ENCODE data around the gene OR52E8. TPM values are rescaled to one million over a fixed set of nuclear protein-coding genes. Genes with fewer than 3 reads are reported as not detected.

The OR52E8 gene
- total and polyA plus RNA-seq, 8 donors, result not detected

- ATAC-seq (no peak), FAIRE-seq (no peak), DNase-seq (no peak)
- 56 to 81% methylated on average over 1 of the region's 1 CpG for WGBS, 2 donors
- no peak overlapping the region for H3K4me3 ChIP-seq
- no peaks in the 10 kb centered on the region for H3K27me3 ChIP-seq
- intact Hi-C loops (cut with DNase I), result no loop called here
- H3K9me3 ChIP-seq, result no peaks in the 10 kb centered on the region
- no peaks in the 10 kb centered on the region for H3K36me3 ChIP-seq
- TF ChIP-seq, protein P1, sequence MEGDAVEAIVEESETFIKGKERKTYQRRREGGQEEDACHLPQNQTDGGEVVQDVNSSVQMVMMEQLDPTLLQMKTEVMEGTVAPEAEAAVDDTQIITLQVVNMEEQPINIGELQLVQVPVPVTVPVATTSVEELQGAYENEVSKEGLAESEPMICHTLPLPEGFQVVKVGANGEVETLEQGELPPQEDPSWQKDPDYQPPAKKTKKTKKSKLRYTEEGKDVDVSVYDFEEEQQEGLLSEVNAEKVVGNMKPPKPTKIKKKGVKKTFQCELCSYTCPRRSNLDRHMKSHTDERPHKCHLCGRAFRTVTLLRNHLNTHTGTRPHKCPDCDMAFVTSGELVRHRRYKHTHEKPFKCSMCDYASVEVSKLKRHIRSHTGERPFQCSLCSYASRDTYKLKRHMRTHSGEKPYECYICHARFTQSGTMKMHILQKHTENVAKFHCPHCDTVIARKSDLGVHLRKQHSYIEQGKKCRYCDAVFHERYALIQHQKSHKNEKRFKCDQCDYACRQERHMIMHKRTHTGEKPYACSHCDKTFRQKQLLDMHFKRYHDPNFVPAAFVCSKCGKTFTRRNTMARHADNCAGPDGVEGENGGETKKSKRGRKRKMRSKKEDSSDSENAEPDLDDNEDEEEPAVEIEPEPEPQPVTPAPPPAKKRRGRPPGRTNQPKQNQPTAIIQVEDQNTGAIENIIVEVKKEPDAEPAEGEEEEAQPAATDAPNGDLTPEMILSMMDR (IDR thresholded peaks at IDR 0.05), result no peak
- no peaks in the 10 kb centered on the region for H3K4me1 ChIP-seq
- H3K27ac ChIP-seq, result no peak overlapping the region
These were observed 6.5 kb downstream of the OR52E8 start for GRCh38 chr11:5851002-5851401.

DNA sequence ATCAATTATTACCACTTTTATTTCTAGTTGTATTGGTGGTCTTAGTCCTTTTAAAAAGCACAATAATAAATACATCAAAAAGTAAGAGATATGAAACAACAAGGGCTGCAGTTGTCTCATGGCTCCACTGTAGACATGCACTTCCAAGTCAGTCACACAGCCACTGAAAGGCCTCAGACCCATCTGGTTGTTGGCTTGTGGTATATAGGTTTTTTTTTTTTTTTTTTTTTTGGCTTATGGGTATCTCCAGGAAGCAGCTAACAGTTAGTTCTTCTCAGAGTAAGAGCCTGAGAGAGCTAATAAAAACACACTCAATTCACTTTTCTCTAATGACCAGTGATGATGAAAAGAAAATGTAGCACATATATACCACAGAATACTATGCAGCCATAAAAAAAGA, 9.8 kb downstream of the OR52E8 start:
- Histone ChIP-seq H3K36me3 (no peaks in the 10 kb centered on the region), H3K4me1 (no peaks in the 10 kb centered on the region), H3K9me3 (no peaks in the 10 kb centered on the region), H3K27ac (no peak overlapping the region), H3K4me3 (no peak overlapping the region), H3K27me3 (no peaks in the 10 kb centered on the region)
- ATAC-seq (no peak), FAIRE-seq (no peak), DNase-seq (no peak)
- TF ChIP-seq, protein P1 (IDR thresholded peaks at IDR 0.05), result no peak
- intact Hi-C loops (cut with DNase I), result no loop called here

- no peak for DNase-seq
- H3K27ac ChIP-seq, result no peak overlapping the region
- FAIRE-seq, result no peak
- intact Hi-C loops (cut with DNase I), result no loop called here
- H3K9me3 ChIP-seq, result no peaks in the 10 kb centered on the region
- H3K27me3 ChIP-seq, result no peaks in the 10 kb centered on the region
- TF ChIP-seq, protein P1 (IDR thresholded peaks at IDR 0.05), result no peak
- no peaks in the 10 kb centered on the region for H3K4me1 ChIP-seq
- no peaks in the 10 kb centered on the region for H3K36me3 ChIP-seq
- ATAC-seq, result no peak
- WGBS, 2 donors, result 46 to 57% methylated on average over 1 of the region's 1 CpG
- no peak overlapping the region for H3K4me3 ChIP-seq
These were observed 10.8 kb downstream of the OR52E8 start for GRCh38 chr11:5846701-5847100.

- no peaks in the 10 kb centered on the region for H3K36me3 ChIP-seq
- intact Hi-C loops (cut with DNase I), result no loop called here
- FAIRE-seq (no peak), DNase-seq (no peak), ATAC-seq (no peak)
- H3K4me3 ChIP-seq, result no peak within 1 kb of the TSS
- 19 to 37% methylated on average over 1 of the region's 1 CpG for WGBS, 2 donors
- H3K9me3 ChIP-seq, result no peaks in the 10 kb centered on the region
- H3K27ac ChIP-seq, result no peak within 1 kb of the TSS
- no peaks in the 10 kb centered on the region for H3K4me1 ChIP-seq
- TF ChIP-seq, protein P1 (IDR thresholded peaks at IDR 0.05), result no peak
- H3K27me3 ChIP-seq, result peaks cover 0 to 8% (median 3%) of the 10 kb centered on the region in 4 donors
These were observed 15.7 kb downstream of the OR52E8 start, which contains the start of gene OR52E6 for GRCh38 chr11:5841797-5842196. TSS of gene OR52E6 (minus strand) at chr11:5841897. CDS start at chr11:5841897, 0 bp downstream.

GRCh38 chr11:5837695-5838094, 19.8 kb downstream of the OR52E8 start:
- FAIRE-seq (no peak), DNase-seq (no peak), ATAC-seq (no peak)
- H3K4me1 ChIP-seq, result no peaks in the 10 kb centered on the region
- TF ChIP-seq, protein P1 (IDR thresholded peaks at IDR 0.05), result no peak
- H3K27ac ChIP-seq, result no peak overlapping the region
- H3K9me3 ChIP-seq, result no peaks in the 10 kb centered on the region
- H3K27me3 ChIP-seq, result peaks cover 0 to 8% (median 3%) of the 10 kb centered on the region in 4 donors
- no peak overlapping the region for H3K4me3 ChIP-seq
- 71 to 87% methylated on average over 2 of the region's 2 CpGs for WGBS, 2 donors
- no peaks in the 10 kb centered on the region for H3K36me3 ChIP-seq
- intact Hi-C loops (cut with DNase I), result no loop called here

All from pancreas (tissue), 10 donors.